ENCODE results near the gene ATF2. TPM values are rescaled to one million over a fixed set of nuclear protein-coding genes. Genes with fewer than 3 reads are reported as not detected.

Gene ATF2
- total and polyA plus RNA-seq, 9 of the 15 experiments (the other 6 are each of a cell fraction or from before 2014, with no cell fraction given), result 24.2 to 111 (median 45.9) TPM

- DNase-seq (ENCODE audit: extremely low read depth in 1 of 4, low spot score in 3 of 4), result no peak
- no peaks in the 10 kb centered on the region for H3K36me3 ChIP-seq (ENCODE audit: control insufficient read depth, insufficient read depth, low read length)
- no peak overlapping the region for H3K4me3 ChIP-seq
- in situ Hi-C loops (cut with MboI), result loop anchor here (25.0 kb wide), 1 partner anchor 1060 kb away; the partner anchor contains the start of genes EVX2, HOXD12 and HOXD13
- FAIRE-seq, result no peak
- H3K79me2 ChIP-seq (ENCODE audit: control insufficient read depth, insufficient read depth, low read length), result no peaks in the 10 kb centered on the region
- H2AFZ ChIP-seq (ENCODE audit: low read depth, low read length), result no peak overlapping the region
- intact Hi-C loops (cut with micrococcal nuclease), result no loop called here
- no peaks in the 10 kb centered on the region for H3K4me1 ChIP-seq (replicated peaks in 1 of 2; ENCODE audit: control insufficient read depth in 2 of 2, insufficient read depth in 2 of 2, low read length in 2 of 2)
- no peak overlapping the region for H3K4me2 ChIP-seq (ENCODE audit: insufficient read depth, low read length)
- no peaks in the 10 kb centered on the region for H4K20me1 ChIP-seq (replicated peaks; ENCODE audit: control insufficient read depth, insufficient read depth, low read length)
- ChIA-PET POLR2A (no interaction called here), CTCF (ENCODE audit: low intra/inter-chr PET ratio) (no interaction called here)
- H3K9ac ChIP-seq (ENCODE audit: insufficient read depth in 1 of 2, low read depth in 2 of 2, low read length in 2 of 2), result no peak overlapping the region
- H3K9me3 ChIP-seq (replicated peaks; ENCODE audit: control insufficient read depth, insufficient read depth, low read depth, low read length), result no peaks in the 10 kb centered on the region
- 11% methylated on average over 3 of the region's 3 CpGs for WGBS (ENCODE audit: insufficient coverage, low coverage, missing lambda C conversion rate)
- H3K27me3 ChIP-seq (ENCODE audit: control insufficient read depth in 2 of 2, insufficient read depth in 2 of 2, low read length in 2 of 2), result peaks cover 0 to 6% of the 10 kb centered on the region in 2 experiments; a peak in 2 of 5 replicates
- H3K27ac ChIP-seq (ENCODE audit: extremely low read depth, low read depth, low read length), result no peak overlapping the region
- no TSS peak for BruUV-seq (replicated peaks)
- TF ChIP-seq, protein P1, sequence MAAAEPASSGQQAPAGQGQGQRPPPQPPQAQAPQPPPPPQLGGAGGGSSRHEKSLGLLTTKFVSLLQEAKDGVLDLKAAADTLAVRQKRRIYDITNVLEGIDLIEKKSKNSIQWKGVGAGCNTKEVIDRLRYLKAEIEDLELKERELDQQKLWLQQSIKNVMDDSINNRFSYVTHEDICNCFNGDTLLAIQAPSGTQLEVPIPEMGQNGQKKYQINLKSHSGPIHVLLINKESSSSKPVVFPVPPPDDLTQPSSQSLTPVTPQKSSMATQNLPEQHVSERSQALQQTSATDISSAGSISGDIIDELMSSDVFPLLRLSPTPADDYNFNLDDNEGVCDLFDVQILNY (CRISPR knock-in tag; IDR thresholded peaks at IDR 0.05), result no peak
- TF ChIP-seq MLX (CRISPR knock-in tag; conservative IDR thresholded peaks at IDR 0.05) (no peak), CBFA2T3 (IDR thresholded peaks at IDR 0.05) (no peak), KLF13 (tag; IDR thresholded peaks at IDR 0.05; ENCODE audit: borderline replicate concordance, low read depth) (no peak)
- ATAC-seq, result peak; percentile 37; the same call in 1 of the 3 replicates
- no peaks in the 10 kb centered on the region for H3K9me1 ChIP-seq (ENCODE audit: control insufficient read depth, insufficient read depth, low read length)
These were observed 140.2 kb downstream of the ATF2 start for GRCh38 chr2:175027755-175028154.
